ENCODE results near the gene KRT36. TPM values are rescaled to one million over a fixed set of nuclear protein-coding genes. Genes with fewer than 3 reads are reported as not detected.

Gene KRT36
- total RNA-seq, 6 experiments from 2014 or later, result not detected

GRCh38 chr17:41496803-41497484 lies 7.2 kb upstream of the KRT36 start:
- no peaks in the 10 kb centered on the region; the same call in 1 of the 2 replicates for H3K27me3 Mint-ChIP-seq (ENCODE audit: insufficient read depth)
- TF ChIP-seq CTCF (IDR thresholded peaks at IDR 0.05), result peak; percentile 96
- H3K36me3 Mint-ChIP-seq (ENCODE audit: low read depth), result no peaks in the 10 kb centered on the region
- H3K9me3 Mint-ChIP-seq, result no peaks in the 10 kb centered on the region
- no peak overlapping the region for H3K4me3 Mint-ChIP-seq
- H3K4me1 Mint-ChIP-seq (ENCODE audit: low read depth), result peaks cover 66% of the 10 kb centered on the region
- peak; percentile 85 for DNase-seq
- H3K27ac Mint-ChIP-seq, result peak overlapping the region; percentile 78

GRCh38 chr17:41494524-41494923 lies 4.8 kb upstream of the KRT36 start:
- DNase-seq, result peak; percentile 27
- Mint-ChIP-seq H3K4me1 (ENCODE audit: low read depth) (peaks cover 59% of the 10 kb centered on the region), H3K4me3 (no peak overlapping the region), H3K27ac (peak overlapping the region; percentile 66), H3K36me3 (ENCODE audit: low read depth) (no peaks in the 10 kb centered on the region), H3K9me3 (no peaks in the 10 kb centered on the region), H3K27me3 (ENCODE audit: insufficient read depth) (peaks cover 3% of the 10 kb centered on the region)
- no peak for TF ChIP-seq CTCF (IDR thresholded peaks at IDR 0.05)

GRCh38 chr17:41492771-41493170 lies 3.1 kb upstream of the KRT36 start:
- Mint-ChIP-seq H3K36me3 (ENCODE audit: low read depth) (no peaks in the 10 kb centered on the region), H3K4me1 (ENCODE audit: low read depth) (peaks cover 46% of the 10 kb centered on the region), H3K27ac (no peak overlapping the region), H3K4me3 (no peak overlapping the region), H3K9me3 (no peaks in the 10 kb centered on the region), H3K27me3 (ENCODE audit: insufficient read depth) (peaks cover 3% of the 10 kb centered on the region)
- no peak for TF ChIP-seq CTCF (IDR thresholded peaks at IDR 0.05)
- DNase-seq, result no peak

- H3K27ac Mint-ChIP-seq, result no peak overlapping the region; the same call in 1 of the 2 replicates
- H3K4me1 Mint-ChIP-seq (ENCODE audit: low read depth), result peaks cover 46% of the 10 kb centered on the region
- no peak for TF ChIP-seq CTCF (IDR thresholded peaks at IDR 0.05)
- no peak overlapping the region for H3K4me3 Mint-ChIP-seq
- H3K36me3 Mint-ChIP-seq (ENCODE audit: low read depth), result no peaks in the 10 kb centered on the region
- no peaks in the 10 kb centered on the region for H3K9me3 Mint-ChIP-seq
- peaks cover 3% of the 10 kb centered on the region for H3K27me3 Mint-ChIP-seq (ENCODE audit: insufficient read depth)
- no peak for DNase-seq
Measured at GRCh38 chr17:41492351-41492750, 2.6 kb upstream of the KRT36 start.

- peaks cover 3% of the 10 kb centered on the region for H3K27me3 Mint-ChIP-seq (ENCODE audit: insufficient read depth)
- peaks cover 39% of the 10 kb centered on the region for H3K4me1 Mint-ChIP-seq (ENCODE audit: low read depth)
- H3K4me3 Mint-ChIP-seq, result no peak overlapping the region
- H3K36me3 Mint-ChIP-seq (ENCODE audit: low read depth), result no peaks in the 10 kb centered on the region
- H3K9me3 Mint-ChIP-seq, result no peaks in the 10 kb centered on the region
- no peak for DNase-seq
- TF ChIP-seq CTCF (IDR thresholded peaks at IDR 0.05), result no peak
- no peak overlapping the region for H3K27ac Mint-ChIP-seq
Measured at GRCh38 chr17:41491476-41491875, 1.8 kb upstream of the KRT36 start.

Data from HFFc6 (cell line).